ENCODE results near the gene CNNM3.

- TF ChIP-seq CTCF (IDR thresholded peaks at IDR 0.05): no peak
- no peak for TF ChIP-seq POLR2AphosphoS5 (IDR thresholded peaks at IDR 0.05; ENCODE audit: low read depth, low read length)
- no peak for TF ChIP-seq TCF7L2 (IDR thresholded peaks at IDR 0.05; ENCODE audit: low read depth, low read length)
Observed at GRCh38 chr2:96810783-96811192, 5.3 kb upstream of the CNNM3 start.
